GM19099 (cell line): Measurements from ENCODE around the gene KCNQ4.

ENCODE experiments used
- POLR2A ChIP-seq: IDR thresholded peaks from 3 replicates; pipeline ENCODE4 v1.6.1; 2011; ENCODE audit warnings: low read depth; ENCODE audit not compliant: insufficient read length; ENCODE audit errors: extremely low read depth

Gene KCNQ4

GRCh38 chr1:40783001-40783905, at the start of gene KCNQ4:
Gene KCNQ4 (plus strand): TSS chr1:40783787. CDS start chr1:40784094, 307 bp downstream.
- TF ChIP-seq POLR2A: no peak

- TF ChIP-seq POLR2A: no peak
These were observed 48.5 kb upstream of the KCNQ4 start for GRCh38 chr1:40734882-40735628.

- no peak for TF ChIP-seq POLR2A
These were observed 47.5 kb upstream of the KCNQ4 start for GRCh38 chr1:40736085-40736531.

GRCh38 chr1:40738831-40739230, 44.8 kb upstream of the KCNQ4 start:
- no peak for TF ChIP-seq POLR2A

GRCh38 chr1:40739455-40740008, 44.1 kb upstream of the KCNQ4 start:
- TF ChIP-seq POLR2A: no peak

GRCh38 chr1:40740039-40740996, 43.3 kb upstream of the KCNQ4 start:
- TF ChIP-seq POLR2A: no peak

GRCh38 chr1:40740997-40741736, 42.4 kb upstream of the KCNQ4 start:
- TF ChIP-seq POLR2A: no peak

- no peak for TF ChIP-seq POLR2A
These were observed 41.1 kb upstream of the KCNQ4 start for GRCh38 chr1:40742363-40743061.

GRCh38 chr1:40743452-40743851, 40.1 kb upstream of the KCNQ4 start:
- no peak for TF ChIP-seq POLR2A

GRCh38 chr1:40743860-40744259, 39.7 kb upstream of the KCNQ4 start:
- no peak for TF ChIP-seq POLR2A

- no peak for TF ChIP-seq POLR2A
These were observed 38.4 kb upstream of the KCNQ4 start for GRCh38 chr1:40745176-40745575.

- no peak for TF ChIP-seq POLR2A
These were observed 37.1 kb upstream of the KCNQ4 start for GRCh38 chr1:40746344-40747090.
